Erythroblast (primary cell): Measurements from ENCODE around the gene TRIM74.
"Not testable (repeated sequence)": the region's sequence is repeated elsewhere in the genome, so short reads cannot be mapped to it uniquely, and the experiment has no call there.

ENCODE experiments used
- GATA1 ChIP-seq: IDR thresholded peaks from 2 replicates; pipeline ENCODE4 v1.6.1; 2011; ENCODE audit warnings: low read depth, mild to moderate bottlenecking, control low read depth, low read length, moderate library complexity
- POLR2A ChIP-seq: IDR thresholded peaks from 2 replicates; pipeline ENCODE4 v1.6.1; 2011; ENCODE audit warnings: mild to moderate bottlenecking, low read length

DNA sequence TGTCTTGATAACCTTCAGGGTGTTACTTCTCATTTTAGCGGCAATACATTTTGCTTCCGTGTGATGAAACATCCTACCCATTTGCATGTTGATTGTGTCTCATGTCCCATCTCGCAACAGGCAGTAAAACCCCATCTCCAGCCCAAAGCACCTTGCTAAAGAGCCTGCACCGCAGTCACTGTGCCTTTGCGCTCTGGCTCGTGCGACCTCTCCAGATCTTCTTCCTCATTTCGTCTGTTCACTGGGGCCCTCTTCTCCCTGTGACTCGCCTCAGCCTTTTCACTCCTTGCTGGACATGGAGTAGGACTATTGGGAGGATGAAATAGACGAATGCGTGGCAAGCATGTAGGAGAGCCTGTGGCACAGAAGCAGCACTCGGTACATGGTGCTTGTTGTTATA is 57.9 kb downstream of the TRIM74 start:
- not testable (repeated sequence) for TF ChIP-seq POLR2A, GATA1
